Heart left ventricle (tissue), 16 donors: ENCODE measurements around the gene SEMA3F. TPM values are rescaled to one million over a fixed set of nuclear protein-coding genes. Genes with fewer than 3 reads are reported as not detected.
A peak's percentile ranks its signal among the peaks of the same experiment; 100 is the strongest.

Experiments
- ATAC-seq, 4 donors: fragments of 200-7000 bp; cut with Tn5 transposase; one replicate each; pipeline ENCODE4 v1.9.1; 2020 to 2022; ENCODE audit warnings: moderate library complexity in 4 of 4, mild to moderate bottlenecking in 3 of 4, moderate number of reproducible peaks in 1 of 4
- DNase-seq, 5 donors: peaks; one replicate each; pipeline ENCODE4 v3.0.0-alpha.2; 2020
- H3K27ac ChIP-seq, 12 donors: fragments of 200-600 bp; sonication (generic) in 4 of 12; one replicate each; pipeline versions ENCODE4 v1.5.0 to v1.8.0; 2016 to 2022; ENCODE audit warnings: mild to moderate bottlenecking in 2 of 12
- H3K27me3 ChIP-seq, 9 donors: fragments of 200-600 bp; sonication (generic) in 2 of 9; one replicate each; pipeline versions ENCODE4 v1.5.1 to v1.8.0; 2016 to 2022; ENCODE audit warnings: mild to moderate bottlenecking in 3 of 9
- H3K36me3 ChIP-seq, 9 donors: fragments of 200-600 bp; sonication (generic) in 2 of 9; one replicate each; pipeline versions ENCODE4 v1.5.0 to v1.8.0; 2018 to 2022; ENCODE audit warnings: mild to moderate bottlenecking in 2 of 9
- H3K4me1 ChIP-seq, 12 donors: fragments of 200-600 bp; sonication (generic) in 4 of 12; one replicate each; pipeline versions ENCODE4 v1.5.0 to v1.8.0; 2016 to 2022; ENCODE audit warnings: mild to moderate bottlenecking in 3 of 12
- H3K4me3 ChIP-seq, 12 donors: fragments of 200-600 bp; sonication (generic) in 4 of 12; one replicate each; pipeline versions ENCODE4 v1.5.0 to v1.8.0; 2017 to 2022; ENCODE audit warnings: mild to moderate bottlenecking in 9 of 12, moderate library complexity in 4 of 12
- H3K9me3 ChIP-seq, 12 donors: fragments of 200-600 bp; sonication (generic) in 4 of 12; one replicate each; pipeline versions ENCODE4 v1.5.0 to v1.8.0; 2016 to 2022; ENCODE audit warnings: mild to moderate bottlenecking in 1 of 12
- CTCF ChIP-seq, 12 donors: fragments of 200-600 bp; sonication (generic) in 4 of 12; IDR thresholded peaks; one replicate each; pipeline versions ENCODE4 v1.5.0 to v1.8.0; 2018 to 2022; ENCODE audit warnings: antibody characterized with exemption in 12 of 12, mild to moderate bottlenecking in 5 of 12
- POLR2A ChIP-seq, 2 donors: fragments of 450-650 bp; IDR thresholded peaks; one replicate each; pipeline ENCODE4 v1.6.1; 2017; ENCODE audit warnings: antibody characterized with exemption in 2 of 2, mild to moderate bottlenecking in 2 of 2, moderate library complexity in 2 of 2
- WGBS, 4 donors: extraction: QIAGEN DNeasy Blood & Tissue Kit in 2 of 4; methylation state at CpG; one replicate each; pipeline versions ENCODE4 v1.1.5 to v1.1.7; 2013 to 2018; 5-methylcytosine and 5-hydroxymethylcytosine counted together
- intact Hi-C, 10 donors: fragments of 100-400 bp; cut with DNase I; formaldehyde crosslinking; loops; one replicate each; pipeline versions ENCODE4 v1.11.1 to v1.14.2; 2022
- polyA plus RNA-seq, 2 donors: library from polyadenylated mRNA; stranded (reverse); fragments of 200-250 nt; gene quantifications; one replicate each; pipeline ENCODE4 v1.2.3, GENCODE V29; 2013
- total RNA-seq, 9 donors: library from RNA; depleted of rRNA in 2 of 9; stranded (reverse); fragments of >200 nt in 2 of 9; fragmentation: NEBNext Ultra II Directional in 3 of 9; extraction: Animal tissue kit (Norgen Biotek cat#: 25700) in 3 of 9; gene quantifications; one replicate each; pipeline versions ENCODE4 v1.1.0 to v1.2.4, GENCODE V29; 2016 to 2023
- donor health status: ischemic (EF 13 %, LVEDD 7.1; RV severe dilation, severe dysfunction).
- donor health status: healthy with polysubstance abuse.
- donor health status: DM: no; HTN: yes; CAD: no.
- donor health status: DM: no; HTN: no; CAD: no.
- donor health status: ischemic (EF 25% LVEDD 6.9; RV normal size, moderate dysfunction).
- donor health status: ischemic (EF 25% LVEDD 5.7; RV mildly dilated, moderate dysfunction).
- donor health status: healthy.
- donor health status: DM: yes; HTN: yes; CAD: no.
- donor health status: ischemic (EF 35%, LVEDD 5.7; RV mildly dilated, moderate dysfunction).
- donor health status: nonischemic (EF 11% LVEDD 7.7; RV severe dilation, severe dysfunction).
- donor health status: DM: yes; HTN: yes; CAD: no.
- donor health status: PGD.
- donor health status: ischemic (EF 29% LVEDD 5.4; RV normal size, mild dysfunction).
- donor health status: nonischemic (EF 23%, LVEDD 6.1; RV moderate dilation, normal function).

The SEMA3F gene
- total and polyA plus RNA-seq, 11 donors, result 6.1 to 94.1 (median 11.3) TPM

- intact Hi-C loops, result no loop called here
- no peaks in the 10 kb centered on the region for H3K36me3 ChIP-seq
- peak within 1 kb of the TSS in 11 of 12 donors; percentile 0 to 82 (median 72) for H3K27ac ChIP-seq
- ATAC-seq, result peak; percentile 36 to 87 (median 74)
- no peaks in the 10 kb centered on the region for H3K9me3 ChIP-seq
- peak in 3 of 5 donors; percentile 34 to 48 (median 47) for DNase-seq
- H3K4me3 ChIP-seq, result peak within 1 kb of the TSS; percentile 44 to 68 (median 54)
- peak in 1 of 2 donors; percentile 34 for TF ChIP-seq POLR2A (IDR thresholded peaks at IDR 0.05)
- TF ChIP-seq CTCF (IDR thresholded peaks at IDR 0.05), result peak in 1 of 12 donors; percentile 4
- 3 to 42% (median 11%) methylated on average over 6 to 41 of the region's 41 CpGs for WGBS, 4 donors
- peaks cover 0 to 28% (median 12%) of the 10 kb centered on the region in 12 donors for H3K4me1 ChIP-seq
- H3K27me3 ChIP-seq, result peaks cover 0 to 57% (median 15%) of the 10 kb centered on the region in 9 donors
These were observed 49.8 kb downstream of the SEMA3F start, which contains the start of gene SLC38A3 for GRCh38 chr3:50204804-50205412. TSS of gene SLC38A3 (plus strand) at chr3:50205271. CDS start at chr3:50214200, 8,929 bp downstream.

GRCh38 chr3:50205413-50206276 is 50.5 kb downstream of the SEMA3F start:
- peaks cover 0 to 55% (median 15%) of the 10 kb centered on the region in 9 donors for H3K27me3 ChIP-seq
- WGBS, 4 donors, result 5 to 8% (median 6%) methylated on average over 22 to 67 of the region's 67 CpGs
- peak overlapping the region; percentile 44 to 68 (median 54) for H3K4me3 ChIP-seq
- DNase-seq (peak in 3 of 5 donors; percentile 68 to 76 (median 72)), ATAC-seq (peak; percentile 50 to 76 (median 70))
- no peaks in the 10 kb centered on the region for H3K9me3 ChIP-seq
- H3K36me3 ChIP-seq, result no peaks in the 10 kb centered on the region
- H3K4me1 ChIP-seq, result peaks cover 0 to 28% (median 12%) of the 10 kb centered on the region in 12 donors
- intact Hi-C loops, result no loop called here
- no peak for TF ChIP-seq CTCF (IDR thresholded peaks at IDR 0.05)
- peak in 1 of 2 donors; percentile 32 for TF ChIP-seq POLR2A (IDR thresholded peaks at IDR 0.05)
- peak overlapping the region in 11 of 12 donors; percentile 0 to 82 (median 72) for H3K27ac ChIP-seq

- Histone ChIP-seq H3K4me1 (peaks cover 0 to 28% (median 12%) of the 10 kb centered on the region in 12 donors), H3K36me3 (no peaks in the 10 kb centered on the region), H3K9me3 (no peaks in the 10 kb centered on the region), H3K27ac (no peak overlapping the region), H3K27me3 (peaks cover 0 to 45% (median 15%) of the 10 kb centered on the region in 9 donors), H3K4me3 (no peak overlapping the region)
- DNase-seq, result no peak
- ATAC-seq, result no peak
- intact Hi-C loops, result no loop called here
- WGBS, 4 donors, result 93 to 96% (median 95%) methylated on average over 13 to 17 of the region's 17 CpGs
- TF ChIP-seq CTCF (IDR thresholded peaks at IDR 0.05), result no peak
- no peak for TF ChIP-seq POLR2A (IDR thresholded peaks at IDR 0.05)
These were observed 52.4 kb downstream of the SEMA3F start for GRCh38 chr3:50207359-50208042.
